GM18870 (cell line): ENCODE data around the gene ADGRG2.

ENCODE experiments used
- ATAC-seq: cut with Tn5 transposase; IDR thresholded peaks from one replicate; pipeline ENCODE4 v1.9.1; 2021; ENCODE audit warnings: moderate library complexity; ENCODE audit not compliant: unreplicated experiment

ADGRG2 gene

DNA sequence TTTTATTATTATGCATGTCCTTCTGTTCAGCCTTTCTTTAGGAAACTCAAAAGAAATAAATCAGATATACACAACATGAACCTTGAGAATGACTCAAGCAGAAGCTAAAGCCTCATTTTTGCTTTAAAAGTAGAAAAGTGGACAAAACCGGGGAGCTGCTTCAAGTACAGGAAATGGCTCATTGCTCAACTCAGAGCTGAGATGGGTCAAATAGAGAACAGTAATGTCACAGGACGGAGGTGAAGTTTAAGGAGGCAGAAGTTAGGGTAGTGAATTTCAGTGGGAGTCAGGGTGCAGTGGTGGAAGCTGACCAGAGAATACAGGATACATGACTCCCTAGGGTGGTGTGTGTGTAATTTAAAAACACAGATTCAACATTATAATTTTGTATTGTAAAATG is 160.6 kb downstream of the ADGRG2 start:
- no peak for ATAC-seq

- no peak for ATAC-seq
These were observed 165.8 kb downstream of the ADGRG2 start for GRCh38 chrX:18956303-18957032.

- ATAC-seq, result no peak
These were observed 166.6 kb downstream of the ADGRG2 start for GRCh38 chrX:18955676-18956075.

- ATAC-seq, result no peak
These were observed 171.2 kb downstream of the ADGRG2 start for GRCh38 chrX:18951032-18951431.

DNA sequence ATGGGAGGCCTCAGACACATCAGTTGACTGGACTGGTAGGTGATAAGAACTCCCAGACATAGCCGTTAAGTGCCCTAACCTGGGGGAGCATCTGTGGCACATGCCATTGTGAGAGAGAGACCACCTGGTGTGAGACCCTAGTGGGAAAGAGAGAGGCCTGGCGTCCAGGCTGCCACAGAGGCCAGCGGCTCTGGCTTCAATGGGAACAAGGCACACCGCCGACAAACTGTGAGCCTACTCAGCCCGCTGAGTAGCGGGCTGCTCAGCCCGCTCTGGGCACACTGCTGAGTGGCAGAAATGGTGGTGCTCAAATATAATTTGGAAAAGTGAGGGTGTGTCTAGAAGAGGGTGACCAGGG is 172.3 kb downstream of the ADGRG2 start:
- ATAC-seq, result no peak

GRCh38 chrX:18949291-18949943 is 172.9 kb downstream of the ADGRG2 start:
- no peak for ATAC-seq

DNA sequence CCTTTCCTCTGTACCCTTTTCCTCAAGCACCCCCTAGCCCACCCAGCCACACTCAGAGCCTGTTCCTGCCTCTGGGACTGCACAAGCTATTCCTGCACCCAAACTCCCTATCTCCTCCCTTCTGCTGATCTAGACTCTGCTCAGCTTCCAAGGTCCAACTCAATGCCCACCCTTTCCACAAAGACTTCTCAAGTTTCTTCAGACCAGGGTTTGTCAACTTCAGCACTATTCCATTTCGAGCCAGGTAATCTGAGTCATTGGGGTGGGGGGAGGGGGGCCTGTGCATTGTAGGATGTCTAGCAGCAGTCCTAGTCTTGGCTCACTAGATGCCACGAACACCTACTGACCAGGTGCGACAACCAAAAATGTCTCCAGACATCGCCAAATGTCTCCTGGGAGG is 175.7 kb downstream of the ADGRG2 start:
- no peak for ATAC-seq

DNA sequence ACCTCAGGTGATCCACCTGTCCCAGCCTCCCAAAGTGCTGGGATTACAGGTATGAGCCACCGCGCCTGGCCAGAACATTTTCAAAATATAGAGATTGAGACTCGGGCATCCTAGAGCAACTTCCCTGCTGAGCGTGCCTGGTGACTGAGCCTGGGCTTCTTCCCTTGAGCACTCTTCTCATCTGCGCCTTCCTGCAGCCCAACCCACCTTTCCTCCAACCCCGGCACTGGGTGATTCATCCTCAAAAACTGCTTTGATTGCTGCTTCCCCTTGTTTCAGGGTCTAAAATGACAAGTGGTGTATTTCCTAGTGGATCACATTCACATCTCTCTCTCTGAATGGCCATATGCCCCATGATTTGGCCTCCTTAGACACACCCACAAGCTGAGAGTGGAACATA is 176.1 kb downstream of the ADGRG2 start:
- ATAC-seq, result no peak

DNA sequence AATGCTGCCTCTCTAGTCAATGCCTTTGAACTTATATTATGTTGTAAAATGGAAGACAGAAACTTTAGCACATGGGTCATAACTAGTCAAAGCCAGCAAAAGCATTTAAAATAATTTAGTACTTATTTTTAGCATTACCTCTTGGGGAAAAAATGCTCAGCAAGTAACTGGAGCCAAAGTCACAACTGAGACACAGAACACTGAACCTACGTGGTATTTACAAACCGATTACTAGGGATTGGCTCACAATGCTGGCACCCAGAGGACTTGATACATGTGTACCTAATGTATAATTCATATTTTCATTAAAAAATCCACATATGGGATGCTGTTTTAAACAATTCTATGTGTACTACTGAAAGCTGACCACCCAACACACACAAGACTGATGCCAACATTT is 176.8 kb downstream of the ADGRG2 start:
- ATAC-seq, result no peak

DNA sequence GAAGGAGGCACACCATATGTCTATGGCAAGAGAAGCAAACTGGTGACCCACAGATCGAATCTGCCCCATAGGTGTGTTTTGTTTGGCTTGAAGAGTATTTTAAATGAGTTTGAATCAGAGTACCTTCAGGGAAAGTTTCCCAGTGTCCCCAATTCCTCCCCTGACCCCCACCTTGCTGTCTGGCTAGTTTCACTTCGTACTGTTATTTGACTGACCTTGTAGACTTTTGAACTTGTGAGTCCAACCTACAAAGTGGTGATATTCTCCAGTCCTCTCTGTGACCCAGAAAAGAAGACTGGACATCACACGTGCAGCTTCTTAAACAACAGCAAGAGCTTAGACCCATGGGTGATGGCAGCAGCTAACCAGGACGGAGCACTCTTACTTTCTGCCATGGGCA is 177.8 kb downstream of the ADGRG2 start:
- no peak for ATAC-seq

DNA sequence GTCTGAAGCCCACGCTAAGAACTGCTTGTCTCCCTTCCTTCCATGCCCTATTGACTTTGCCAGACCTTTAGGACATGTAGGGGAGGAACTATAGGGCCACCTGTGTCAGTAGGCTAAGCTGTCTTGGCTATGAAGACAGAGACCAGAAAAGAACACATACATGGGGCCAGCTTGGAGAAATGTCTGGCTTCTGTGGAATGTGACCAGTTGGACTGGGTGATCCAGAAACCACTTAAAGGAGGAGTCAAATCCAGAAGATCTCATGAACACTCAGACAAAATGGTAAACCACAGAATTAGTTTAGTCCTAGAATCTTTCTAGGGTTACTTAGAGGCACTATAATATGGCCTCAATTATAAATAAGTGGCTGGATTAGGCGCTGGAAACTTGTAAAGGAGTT is 180.4 kb downstream of the ADGRG2 start:
- no peak for ATAC-seq
